Astrocyte (in vitro differentiated cells and primary cell): Measurements from ENCODE around the gene CGB1. TPM values are rescaled to one million over a fixed set of nuclear protein-coding genes. Genes with fewer than 3 reads are reported as not detected.

ENCODE experiments used
- DNase-seq: peaks from one replicate; pipeline ENCODE4 v3.0.0-alpha.2; 2010; ENCODE audit warnings: low read depth
- FAIRE-seq: peaks from 2 replicates; lab custom pipeline; 2011; peaks lifted over from hg19 to GRCh38; lab: Jason Lieb, UNC
- H2AFZ ChIP-seq: 2 replicates; pipeline ENCODE4 v1.6.0; 2012; ENCODE audit warnings: low read depth, low read length, inconsistent platforms
- H3K27ac ChIP-seq: 2 replicates; pipeline ENCODE4 v1.5.1; 2011; ENCODE audit warnings: low read depth, low read length, inconsistent platforms
- H3K27me3 ChIP-seq: 2 replicates; pipeline ENCODE4 v1.6.0; 2011; ENCODE audit warnings: low read length, inconsistent platforms; ENCODE audit not compliant: insufficient read depth
- H3K36me3 ChIP-seq: 2 replicates; pipeline ENCODE4 v1.5.1; 2011; ENCODE audit warnings: low read length, inconsistent platforms; ENCODE audit not compliant: insufficient read depth
- H3K4me1 ChIP-seq: 2 replicates; pipeline ENCODE4 v1.5.1; 2011; ENCODE audit warnings: low read length, inconsistent platforms; ENCODE audit not compliant: insufficient read depth
- H3K4me2 ChIP-seq: 2 replicates; pipeline ENCODE4 v1.6.0; 2012; ENCODE audit warnings: low read length, inconsistent platforms
- H3K4me3 ChIP-seq: 2 replicates; pipeline ENCODE4 v1.5.1; 2011; ENCODE audit warnings: low read depth, mild to moderate bottlenecking, low read length, inconsistent platforms; ENCODE audit not compliant: insufficient read depth
- H3K79me2 ChIP-seq: 2 replicates; pipeline ENCODE4 v1.6.0; 2012; ENCODE audit warnings: mild to moderate bottlenecking, low read length, inconsistent platforms; ENCODE audit not compliant: insufficient read depth
- H3K9ac ChIP-seq: 2 replicates; pipeline ENCODE4 v1.6.0; 2012; ENCODE audit warnings: mild to moderate bottlenecking, low read length, inconsistent platforms
- H3K9me3 ChIP-seq: 2 replicates; pipeline ENCODE4 v1.5.1; 2012; ENCODE audit warnings: low read depth, mild to moderate bottlenecking, low read length, inconsistent platforms; ENCODE audit not compliant: insufficient read depth
- H4K20me1 ChIP-seq: 2 replicates; pipeline ENCODE4 v1.6.0; 2012; ENCODE audit warnings: low read length, inconsistent platforms; ENCODE audit not compliant: insufficient read depth
- H3K27ac Mint-ChIP-seq: one replicate; pipeline ENCODE4 v1.8.0; 2021; ENCODE audit warnings: mild to moderate bottlenecking, mixed read lengths; ENCODE audit not compliant: unreplicated experiment
- H3K27me3 Mint-ChIP-seq: one replicate; pipeline ENCODE4 v1.8.0; 2021; ENCODE audit warnings: low read depth, mixed read lengths; ENCODE audit not compliant: unreplicated experiment
- H3K36me3 Mint-ChIP-seq: one replicate; pipeline ENCODE4 v1.8.0; 2021; ENCODE audit warnings: low read depth, mixed read lengths; ENCODE audit not compliant: unreplicated experiment
- H3K4me1 Mint-ChIP-seq: one replicate; pipeline ENCODE4 v1.8.0; 2021; ENCODE audit warnings: low read depth, mixed read lengths; ENCODE audit not compliant: unreplicated experiment
- H3K4me3 Mint-ChIP-seq: one replicate; pipeline ENCODE4 v1.8.0; 2021; ENCODE audit warnings: mild to moderate bottlenecking, moderate library complexity, mixed read lengths; ENCODE audit not compliant: unreplicated experiment
- H3K9me3 Mint-ChIP-seq: one replicate; pipeline ENCODE4 v1.8.0; 2021; ENCODE audit warnings: mild to moderate bottlenecking, mixed read lengths; ENCODE audit not compliant: unreplicated experiment
- CTCF ChIP-seq: IDR thresholded peaks from 2 replicates; pipeline ENCODE4 v1.5.1; 2011; ENCODE audit warnings: low read depth, mild to moderate bottlenecking, inconsistent platforms, low read length, moderate library complexity; ENCODE audit not compliant: insufficient read depth
- EZH2 ChIP-seq: IDR thresholded peaks from 2 replicates; pipeline ENCODE4 v1.6.1; 2012; ENCODE audit warnings: mild to moderate bottlenecking, low read length, inconsistent platforms; ENCODE audit not compliant: insufficient read depth
- total RNA-seq: library from RNA; stranded (reverse); gene quantifications from 2 replicates; pipeline ENCODE4 v1.2.1, GENCODE V29; 2021

The CGB1 gene
- total RNA-seq, 1 donor from 2014 or later = 2.3 TPM

DNA sequence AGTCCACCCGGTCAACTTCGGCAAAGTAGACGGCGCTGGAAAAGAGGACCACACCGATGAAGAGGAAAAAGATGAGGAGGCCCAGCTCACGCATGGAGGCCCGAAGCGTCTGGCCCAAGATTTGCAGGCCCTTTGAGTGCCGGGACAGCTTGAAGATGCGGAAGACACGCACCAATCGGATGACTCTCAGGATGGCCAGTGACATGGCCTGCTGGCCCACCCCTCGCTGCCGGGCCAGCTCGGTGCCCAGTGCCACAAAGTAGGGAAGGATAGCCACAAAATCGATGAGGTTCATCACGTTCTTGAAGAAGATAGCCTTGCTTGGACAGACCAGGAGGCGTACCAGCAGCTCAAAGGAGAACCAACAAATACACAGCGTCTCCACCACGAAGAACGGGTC, 33.7 kb upstream of the CGB1 start:
- H3K9ac ChIP-seq = no peak overlapping the region
- peaks cover 17% of the 10 kb centered on the region for H4K20me1 ChIP-seq
- no peaks in the 10 kb centered on the region for H3K79me2 ChIP-seq
- H3K27ac Mint-ChIP-seq = peak overlapping the region; percentile 63
- peaks cover 11% of the 10 kb centered on the region for H3K4me1 ChIP-seq
- H2AFZ ChIP-seq = no peak overlapping the region
- H3K36me3 ChIP-seq = no peaks in the 10 kb centered on the region
- DNase-seq (no peak), FAIRE-seq (no peak)
- H3K4me3 Mint-ChIP-seq = no peak overlapping the region
- no peak overlapping the region for H3K27ac ChIP-seq
- peaks cover 27% of the 10 kb centered on the region for H3K36me3 Mint-ChIP-seq
- peaks cover 17% of the 10 kb centered on the region for H3K27me3 Mint-ChIP-seq
- TF ChIP-seq EZH2 = no peak
- no peak for TF ChIP-seq CTCF
- H3K9me3 Mint-ChIP-seq = peaks cover 25% of the 10 kb centered on the region
- peaks cover 10% of the 10 kb centered on the region for H3K4me1 Mint-ChIP-seq
- H3K4me3 ChIP-seq = no peak overlapping the region
- peaks cover 2% of the 10 kb centered on the region for H3K27me3 ChIP-seq
- no peak overlapping the region for H3K4me2 ChIP-seq
- H3K9me3 ChIP-seq = peaks cover 8% of the 10 kb centered on the region

GRCh38 chr19:49069026-49069425, 32.3 kb upstream of the CGB1 start:
- no peak overlapping the region for H3K27ac Mint-ChIP-seq
- no peak overlapping the region for H3K4me3 Mint-ChIP-seq
- DNase-seq (no peak), FAIRE-seq (no peak)
- Histone ChIP-seq H3K9ac (no peak overlapping the region), H3K36me3 (no peaks in the 10 kb centered on the region), H2AFZ (no peak overlapping the region), H4K20me1 (peaks cover 23% of the 10 kb centered on the region), H3K4me3 (no peak overlapping the region), H3K4me1 (peaks cover 18% of the 10 kb centered on the region), H3K27ac (no peak overlapping the region), H3K4me2 (peak overlapping the region; percentile 8), H3K79me2 (no peaks in the 10 kb centered on the region), H3K27me3 (peaks cover 2% of the 10 kb centered on the region), H3K9me3 (peaks cover 8% of the 10 kb centered on the region)
- TF ChIP-seq EZH2 (no peak), CTCF (no peak)
- peaks cover 27% of the 10 kb centered on the region for H3K36me3 Mint-ChIP-seq
- H3K9me3 Mint-ChIP-seq = peaks cover 22% of the 10 kb centered on the region
- H3K4me1 Mint-ChIP-seq = peaks cover 11% of the 10 kb centered on the region
- peaks cover 17% of the 10 kb centered on the region for H3K27me3 Mint-ChIP-seq

- H4K20me1 ChIP-seq = peaks cover 30% of the 10 kb centered on the region
- H3K27me3 ChIP-seq = no peaks in the 10 kb centered on the region
- no peak overlapping the region for H3K9ac ChIP-seq
- FAIRE-seq (no peak), DNase-seq (no peak)
- peaks cover 22% of the 10 kb centered on the region for H3K36me3 Mint-ChIP-seq
- peaks cover 16% of the 10 kb centered on the region for H3K4me1 Mint-ChIP-seq
- no peaks in the 10 kb centered on the region for H3K36me3 ChIP-seq
- peaks cover 21% of the 10 kb centered on the region for H3K4me1 ChIP-seq
- no peak overlapping the region for H2AFZ ChIP-seq
- no peaks in the 10 kb centered on the region for H3K79me2 ChIP-seq
- H3K4me2 ChIP-seq = no peak overlapping the region
- H3K4me3 ChIP-seq = no peak overlapping the region
- H3K27ac Mint-ChIP-seq = peak overlapping the region; percentile 47
- peaks cover 8% of the 10 kb centered on the region for H3K27me3 Mint-ChIP-seq
- TF ChIP-seq EZH2 (no peak), CTCF (no peak)
- peak overlapping the region; percentile 41 for H3K4me3 Mint-ChIP-seq
- H3K9me3 ChIP-seq = peaks cover 8% of the 10 kb centered on the region
- H3K27ac ChIP-seq = no peak overlapping the region
- peaks cover 14% of the 10 kb centered on the region for H3K9me3 Mint-ChIP-seq
Measured at GRCh38 chr19:49067554-49067953, 30.9 kb upstream of the CGB1 start.
